T-helper 22 cell (primary cell): Measurements from ENCODE around the gene RSL1D1.
A peak's percentile ranks its signal among the peaks of the same experiment; 100 is the strongest.
"Not testable (repeated sequence)": the region's sequence is repeated elsewhere in the genome, so short reads cannot be mapped to it uniquely, and the experiment has no call there.

Experiments used
- DNase-seq: peaks from one replicate; pipeline ENCODE4 v3.0.0-alpha.2; 2020; ENCODE audit warnings: low read depth

Gene RSL1D1

DNA sequence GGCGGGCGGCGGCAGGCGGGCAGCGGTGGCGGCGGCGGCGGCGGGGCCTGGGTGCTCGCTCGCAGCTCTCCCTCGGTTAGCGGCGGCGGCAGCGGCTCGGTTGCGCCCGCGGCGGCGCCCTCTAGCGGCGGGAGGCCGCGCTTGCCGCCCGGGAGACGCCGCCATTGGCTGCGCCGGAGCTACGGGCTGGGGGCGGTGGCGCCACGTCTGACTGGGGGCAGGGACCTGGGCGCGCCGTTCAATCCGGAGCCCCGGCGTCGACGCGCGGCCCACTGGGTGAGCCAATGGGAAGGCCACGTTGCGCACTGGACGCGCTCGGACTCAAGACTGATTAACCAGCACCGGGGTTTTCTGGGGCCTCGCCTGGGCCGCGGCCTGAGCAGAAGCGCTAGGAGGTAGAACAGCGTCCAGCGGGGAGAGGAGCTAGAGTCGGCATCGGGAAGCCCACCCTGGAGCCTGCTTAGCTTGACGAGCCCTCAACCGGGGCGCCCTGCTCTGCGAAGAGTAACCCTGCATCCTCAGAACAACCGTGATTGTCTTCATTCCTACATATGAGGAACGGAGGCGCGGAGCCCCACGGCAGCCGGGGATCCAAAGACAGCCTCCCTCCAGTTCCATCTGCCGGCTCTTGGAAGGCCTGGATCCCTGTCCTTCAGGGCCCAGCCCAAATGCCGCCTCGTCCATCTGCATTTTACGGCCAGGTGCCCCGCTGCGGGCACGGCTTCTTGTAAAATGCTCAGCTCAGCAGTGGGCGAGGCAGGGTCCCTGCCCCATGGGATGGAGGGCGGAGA lies 54.0 kb downstream of the RSL1D1 start, which contains the start of gene ZC3H7A:
Gene ZC3H7A, minus strand, starts transcription at position 93 of the 791 bp plus-strand sequence. CDS start 14,904 bp downstream, outside the sequence.
- peak; percentile 87 for DNase-seq

DNA sequence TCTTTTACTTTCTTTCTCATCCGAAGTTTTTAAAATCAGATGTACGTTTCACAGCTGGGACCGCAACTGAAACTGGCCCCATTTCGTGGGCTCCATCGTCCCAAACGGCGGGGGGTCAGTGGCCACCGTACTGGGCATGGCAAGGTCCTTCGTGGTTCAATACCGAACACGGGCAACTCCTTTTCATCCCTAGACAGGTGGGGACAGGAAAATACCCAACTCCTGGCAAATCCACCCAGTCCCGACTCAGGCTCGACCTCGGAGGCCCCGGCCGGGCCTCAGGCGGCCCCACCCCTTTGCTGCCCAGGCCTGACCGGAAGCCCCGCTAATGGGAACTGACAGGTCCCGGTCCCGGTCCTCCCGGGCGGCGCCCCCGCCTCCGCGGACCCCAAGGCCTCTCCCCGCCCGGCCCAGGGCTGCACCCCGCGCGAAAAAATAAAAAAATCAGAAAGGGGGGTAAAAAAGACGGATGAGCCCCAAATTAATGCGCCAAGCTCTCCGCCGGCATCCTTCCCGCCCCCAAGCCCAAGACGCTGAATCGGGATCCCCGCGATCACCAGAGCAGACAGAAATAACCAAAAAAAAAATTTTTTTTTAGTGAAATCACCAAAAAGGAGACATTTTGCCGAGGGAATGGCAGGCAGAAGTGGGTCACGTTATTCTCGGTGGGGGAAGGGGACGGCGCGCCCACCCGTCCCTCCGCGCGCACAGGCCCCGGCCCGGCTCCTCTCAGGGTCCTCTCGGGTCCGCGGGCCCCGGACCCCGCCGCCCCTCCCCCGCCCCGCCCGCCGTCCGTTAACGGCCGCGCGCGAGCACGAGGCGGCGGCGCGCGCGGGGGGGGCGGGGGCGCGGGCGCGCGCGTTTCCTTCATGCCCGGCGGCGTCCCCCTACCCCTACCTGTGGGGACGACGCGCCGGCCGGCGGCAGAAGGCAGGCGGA lies 54.8 kb downstream of the RSL1D1 start:
- no peak for DNase-seq

DNA sequence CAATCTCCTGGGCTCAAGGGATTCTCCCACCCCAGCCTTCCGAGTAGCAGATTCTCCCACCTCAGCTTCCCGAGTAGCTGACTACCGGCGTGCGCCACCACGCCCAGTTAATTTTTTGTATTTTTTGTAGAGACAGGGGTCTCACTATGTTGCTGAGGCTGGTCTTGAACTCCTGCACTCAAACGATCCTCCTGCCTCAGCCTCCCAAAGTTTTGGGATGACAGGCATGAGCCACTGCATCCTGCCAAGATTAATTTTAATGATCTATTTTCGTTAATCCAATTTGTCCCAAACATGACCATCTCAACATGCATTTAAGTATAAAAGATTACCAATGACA lies 55.5 kb downstream of the RSL1D1 start:
- no peak for DNase-seq

DNA sequence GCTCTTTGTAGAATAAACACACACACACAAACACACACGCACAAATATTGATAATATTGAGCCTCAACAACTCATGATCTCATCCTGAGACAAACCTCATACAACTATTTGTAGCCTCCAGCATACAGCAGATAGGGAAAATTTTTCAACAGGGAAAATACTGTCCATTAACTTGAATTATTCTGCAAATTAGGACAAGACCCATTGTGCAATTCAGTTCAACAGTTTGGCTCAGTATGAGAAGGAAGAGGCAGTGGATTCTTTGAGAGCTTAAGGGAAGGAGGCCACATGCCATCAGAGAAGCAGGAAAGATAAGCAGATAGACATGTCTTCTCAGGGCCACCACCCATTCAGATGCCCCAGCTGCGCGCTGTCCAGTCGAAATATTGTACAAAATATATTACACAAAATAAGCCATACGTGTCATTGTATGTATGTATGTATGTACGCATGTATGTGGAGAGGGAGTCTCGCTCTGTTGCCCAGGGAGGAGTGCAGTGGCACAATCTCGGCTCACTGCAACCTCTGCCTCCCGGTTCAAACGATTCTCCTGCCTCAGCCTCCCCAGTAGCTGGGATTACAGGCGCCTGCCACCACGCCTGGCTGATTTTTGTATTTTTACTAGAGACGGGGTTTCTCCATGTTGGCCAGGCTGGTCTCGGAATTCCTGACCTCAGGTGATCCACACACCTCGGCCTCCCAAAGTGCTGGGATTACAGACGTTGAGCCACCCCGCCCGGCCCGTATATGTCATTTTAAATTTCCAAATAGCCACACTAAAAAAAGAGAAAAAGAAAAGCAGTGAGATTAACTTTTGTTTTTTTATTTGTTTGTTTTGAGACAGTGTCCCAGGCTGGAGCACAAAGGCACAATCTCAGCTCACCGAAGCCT lies 56.1 kb downstream of the RSL1D1 start:
- DNase-seq, result no peak

DNA sequence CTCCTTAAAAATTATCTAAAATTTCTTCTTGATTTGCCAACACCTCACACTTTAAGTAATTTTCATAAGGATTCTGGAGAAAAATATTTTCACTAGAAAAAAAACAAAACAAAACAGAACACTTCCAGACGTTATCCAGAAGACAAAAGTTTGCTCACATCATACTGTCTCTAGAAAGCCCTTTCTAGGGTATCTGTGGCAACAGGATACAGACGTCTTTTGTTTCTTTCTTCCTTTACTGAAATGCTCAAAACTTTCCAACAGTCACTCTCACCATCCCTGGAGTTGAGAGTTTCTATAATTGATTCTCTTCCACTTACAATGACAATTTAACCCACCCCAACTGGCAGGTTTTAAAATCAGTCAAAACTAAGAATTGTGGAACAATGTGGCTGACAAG lies 56.9 kb downstream of the RSL1D1 start:
- no peak for DNase-seq

DNA sequence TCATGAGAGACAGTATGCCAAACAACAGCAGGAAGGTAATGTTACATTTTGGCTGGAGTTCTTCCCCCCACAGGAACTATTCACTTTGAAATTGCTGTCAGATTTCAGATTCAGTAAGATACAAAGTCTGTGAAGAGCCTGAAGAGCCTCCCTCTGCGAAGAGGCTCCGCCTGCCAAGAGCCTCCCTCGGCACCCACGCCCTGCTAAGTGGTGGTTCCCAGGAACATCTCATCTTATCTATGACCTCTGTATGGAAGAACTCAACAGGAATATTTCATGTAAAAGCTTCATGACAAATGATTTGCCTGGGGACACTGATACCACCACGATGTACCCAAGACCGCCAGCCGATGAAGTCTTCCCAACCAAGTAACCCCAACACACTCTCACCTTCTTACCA lies 57.5 kb downstream of the RSL1D1 start:
- DNase-seq, result no peak

DNA sequence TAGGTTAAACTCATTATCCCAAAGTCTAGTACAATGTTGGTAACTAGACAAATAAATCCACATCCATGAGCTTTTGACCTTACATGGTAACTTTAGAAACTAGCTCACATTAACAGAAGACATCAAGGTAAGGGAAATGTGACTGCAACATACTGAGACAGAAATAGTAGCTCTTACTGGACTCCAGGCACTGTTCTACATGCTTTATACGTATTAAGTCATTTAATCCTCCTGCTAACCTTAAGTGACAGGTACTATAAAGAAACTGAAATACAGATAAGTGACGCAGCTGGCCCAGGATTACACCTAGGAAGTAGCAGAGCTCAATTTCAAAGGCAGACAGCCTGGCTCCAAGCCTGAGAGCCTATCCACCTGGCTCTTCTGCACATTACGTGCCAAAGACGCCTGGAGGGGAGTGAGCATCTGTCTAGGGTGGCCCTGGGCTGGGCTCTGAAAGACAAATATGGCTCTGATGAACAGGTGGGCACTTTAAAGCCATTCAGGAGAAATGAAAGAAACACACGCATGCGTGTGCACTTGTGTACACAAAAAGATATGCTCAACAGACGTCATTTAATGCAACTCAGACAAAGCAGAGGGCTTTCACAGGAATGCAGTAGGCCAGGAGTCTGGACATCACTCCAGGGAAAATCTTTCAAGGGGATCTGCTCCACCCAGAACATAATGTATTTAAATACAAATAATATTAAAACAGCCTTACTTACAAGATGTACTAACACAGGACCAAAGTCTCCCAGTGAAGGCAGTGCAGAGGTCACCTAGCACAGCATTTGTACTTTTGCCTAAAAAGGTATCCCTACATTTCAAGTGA lies 58.7 kb downstream of the RSL1D1 start:
- no peak for DNase-seq

DNA sequence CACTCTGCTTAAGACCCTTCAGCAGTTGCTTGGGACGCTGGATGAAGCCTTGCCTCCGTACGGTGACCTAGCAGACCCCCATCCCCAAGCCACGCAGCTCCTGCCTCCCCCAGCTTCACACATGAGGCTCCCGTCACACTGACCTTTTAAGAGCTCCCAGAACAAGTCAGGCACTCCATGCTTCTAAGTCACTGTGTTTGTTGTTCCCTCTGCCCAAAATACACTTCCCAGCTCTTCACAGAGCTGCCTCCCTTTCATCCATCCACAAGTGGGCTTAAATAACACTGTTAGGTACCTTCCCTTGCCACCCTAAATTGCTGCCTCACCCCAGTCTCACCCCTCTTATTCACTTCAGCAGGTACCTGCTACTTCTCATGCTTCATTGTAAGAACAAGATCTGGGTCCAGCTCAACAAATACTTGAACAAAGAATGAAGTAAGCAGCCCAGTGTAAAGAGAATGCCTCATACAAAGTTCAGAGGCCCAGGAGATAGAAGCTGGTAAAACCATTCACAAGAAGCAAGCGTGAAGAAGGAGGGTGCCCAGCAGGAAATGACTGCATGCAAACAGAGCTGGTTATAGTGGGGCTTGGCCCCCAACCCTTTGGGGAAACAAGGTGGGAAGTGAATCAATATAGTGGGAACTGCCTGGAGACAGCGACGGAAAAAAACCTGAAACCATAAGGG lies 60.1 kb downstream of the RSL1D1 start:
- no peak for DNase-seq

DNA sequence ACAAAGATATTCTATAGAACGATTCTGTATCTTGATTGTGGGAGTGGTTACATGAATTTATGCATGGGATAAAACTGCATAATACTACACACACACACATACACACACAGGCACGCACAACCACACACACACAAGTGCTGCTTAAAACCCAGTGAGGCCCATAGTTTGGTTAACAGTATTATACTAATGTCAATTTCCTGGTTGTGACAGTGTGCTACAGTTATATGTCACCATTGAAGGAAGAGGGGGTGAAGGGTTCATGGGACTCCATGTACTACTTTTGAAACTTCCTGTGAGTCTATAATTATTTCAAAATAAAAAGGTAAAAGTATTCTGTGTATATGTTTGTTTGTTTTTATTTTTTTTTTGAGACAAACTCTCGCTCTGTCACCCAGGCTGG lies 62.4 kb downstream of the RSL1D1 start:
- no peak for DNase-seq

DNA sequence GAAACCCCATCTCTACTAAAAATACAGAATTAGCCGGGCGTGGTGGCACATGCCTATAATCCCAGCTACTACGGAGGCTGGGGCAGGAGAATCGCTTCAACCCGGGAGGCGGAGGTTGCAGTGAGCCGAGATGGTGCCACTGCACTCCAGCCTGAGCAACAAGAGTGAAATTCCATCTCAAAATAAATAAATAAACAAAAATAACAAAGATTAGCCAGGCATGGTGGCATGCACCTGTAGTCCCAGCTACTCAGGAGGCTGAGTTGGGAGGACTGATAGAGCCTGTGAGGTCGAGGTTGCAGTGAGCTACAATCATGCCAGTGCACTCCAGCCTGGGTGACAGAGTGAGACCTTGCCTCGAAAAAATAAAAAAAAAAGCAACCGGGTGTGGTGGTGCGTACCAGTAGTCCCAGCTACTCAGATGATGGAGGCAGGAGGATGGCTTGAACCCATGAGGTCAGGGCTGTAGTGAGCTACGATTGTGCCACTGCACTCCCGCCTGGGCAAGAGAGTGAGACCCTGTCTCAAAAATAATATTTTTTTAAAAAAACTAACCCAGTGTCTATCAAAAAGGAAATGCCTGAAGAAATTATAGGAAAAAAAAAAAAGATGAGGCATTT lies 66.3 kb downstream of the RSL1D1 start:
- DNase-seq, result not testable (repeated sequence)

DNA sequence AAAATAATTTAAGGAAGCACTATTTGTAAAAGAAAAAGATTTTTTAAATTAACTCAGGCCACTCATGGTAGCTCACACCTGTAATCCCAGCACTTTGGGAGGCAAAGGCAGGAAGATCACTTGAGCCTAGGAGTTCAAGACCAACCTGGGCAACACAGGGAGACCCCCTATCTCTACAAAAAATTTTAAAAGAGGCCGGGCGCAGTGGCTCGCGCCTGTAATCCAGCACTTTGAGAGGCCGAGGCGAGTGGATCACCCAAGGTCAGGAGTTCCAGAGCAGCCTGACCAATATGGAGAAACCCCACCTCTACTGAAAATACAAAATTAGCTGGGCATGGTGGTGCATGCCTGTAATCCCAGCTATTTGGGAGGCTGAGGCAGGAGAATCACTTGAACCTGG lies 67.0 kb downstream of the RSL1D1 start:
- DNase-seq, result not testable (repeated sequence)

DNA sequence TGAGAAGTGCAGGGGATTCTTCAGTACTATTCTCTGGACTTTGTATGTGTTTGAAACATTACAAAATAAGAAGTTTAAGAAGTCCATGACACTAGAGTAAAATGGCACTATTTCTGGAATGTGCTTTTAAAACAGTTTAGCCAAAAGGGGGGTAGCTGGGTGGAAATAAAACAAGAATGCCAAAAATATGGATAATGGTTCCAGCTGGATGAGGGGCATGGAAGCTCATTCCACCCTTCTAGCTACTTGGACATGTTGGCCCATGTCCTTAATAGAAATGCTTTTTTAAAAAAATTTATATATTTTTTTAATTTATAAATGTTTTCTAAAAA lies 67.3 kb downstream of the RSL1D1 start:
- no peak for DNase-seq
